HS-5 (cell line): ENCODE results near the gene APOL2.
"Not testable (repeated sequence)": the region's sequence is repeated elsewhere in the genome, so short reads cannot be mapped to it uniquely, and the experiment has no call there.

Experiments used
- DNase-seq: peaks from one replicate; pipeline ENCODE4 v3.0.0-alpha.2; 2012; ENCODE audit warnings: low read depth

The APOL2 gene

GRCh38 chr22:36197514-36198146 is 41.7 kb downstream of the APOL2 start:
- no peak for DNase-seq

GRCh38 chr22:36197065-36197440 is 42.3 kb downstream of the APOL2 start:
- no peak for DNase-seq

GRCh38 chr22:36196254-36197064 is 42.9 kb downstream of the APOL2 start:
- no peak for DNase-seq

GRCh38 chr22:36194971-36195370 is 44.4 kb downstream of the APOL2 start:
- no peak for DNase-seq

- no peak for DNase-seq
Observed at GRCh38 chr22:36194385-36194784, 44.9 kb downstream of the APOL2 start.

- no peak for DNase-seq
Observed at GRCh38 chr22:36193577-36193976, 45.8 kb downstream of the APOL2 start.

GRCh38 chr22:36193171-36193570 is 46.2 kb downstream of the APOL2 start:
- DNase-seq, result no peak

GRCh38 chr22:36192542-36192941 is 46.8 kb downstream of the APOL2 start:
- DNase-seq, result no peak

- DNase-seq, result no peak
Observed at GRCh38 chr22:36191106-36191836, 48.1 kb downstream of the APOL2 start.

GRCh38 chr22:36187862-36188261 is 51.5 kb downstream of the APOL2 start:
- DNase-seq, result not testable (repeated sequence)

GRCh38 chr22:36185828-36186624 is 53.3 kb downstream of the APOL2 start:
- DNase-seq, result no peak

- DNase-seq, result no peak
Observed at GRCh38 chr22:36184433-36185025, 54.8 kb downstream of the APOL2 start.

GRCh38 chr22:36183446-36183845 is 55.9 kb downstream of the APOL2 start:
- no peak for DNase-seq

- no peak for DNase-seq
Observed at GRCh38 chr22:36182857-36183256, 56.5 kb downstream of the APOL2 start.

GRCh38 chr22:36182056-36182455 is 57.3 kb downstream of the APOL2 start:
- DNase-seq, result no peak

- DNase-seq, result no peak
Observed at GRCh38 chr22:36180928-36181327, 58.4 kb downstream of the APOL2 start.

GRCh38 chr22:36180038-36180880 is 59.1 kb downstream of the APOL2 start:
- DNase-seq, result no peak

- no peak for DNase-seq
Observed at GRCh38 chr22:36177160-36177559, 62.2 kb downstream of the APOL2 start.
